ENCODE data around the gene SCAP. TPM values are rescaled to one million over a fixed set of nuclear protein-coding genes. Genes with fewer than 3 reads are reported as not detected.

SCAP gene
- total RNA-seq, 2 experiments from 2014 or later: 45.1 to 52.2 TPM

DNA sequence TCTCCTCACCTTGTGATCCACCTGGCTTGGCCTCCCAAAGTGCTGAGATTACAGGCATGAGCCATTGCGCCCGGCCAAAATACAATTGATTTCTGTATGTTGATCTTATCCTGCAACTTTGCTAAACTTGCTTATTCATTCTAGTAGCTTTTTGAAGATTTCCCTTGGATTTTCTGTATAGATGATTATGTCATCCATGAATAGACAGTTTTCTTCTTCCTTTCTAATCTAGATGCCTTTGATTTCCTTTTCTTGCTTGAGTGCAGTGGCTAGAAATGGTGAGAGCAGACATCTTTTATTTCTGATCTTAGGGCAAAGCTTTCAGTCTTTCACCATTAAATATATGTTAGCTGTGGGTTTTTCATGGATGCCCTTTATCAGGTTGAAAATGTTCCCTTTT is 42.2 kb upstream of the SCAP start:
- H3K4me1 Mint-ChIP-seq (ENCODE audit: low read depth): peaks cover 9% of the 10 kb centered on the region
- H3K4me3 Mint-ChIP-seq: no peak overlapping the region
- ATAC-seq (no peak), DNase-seq (no peak)
- TF ChIP-seq, protein P1, sequence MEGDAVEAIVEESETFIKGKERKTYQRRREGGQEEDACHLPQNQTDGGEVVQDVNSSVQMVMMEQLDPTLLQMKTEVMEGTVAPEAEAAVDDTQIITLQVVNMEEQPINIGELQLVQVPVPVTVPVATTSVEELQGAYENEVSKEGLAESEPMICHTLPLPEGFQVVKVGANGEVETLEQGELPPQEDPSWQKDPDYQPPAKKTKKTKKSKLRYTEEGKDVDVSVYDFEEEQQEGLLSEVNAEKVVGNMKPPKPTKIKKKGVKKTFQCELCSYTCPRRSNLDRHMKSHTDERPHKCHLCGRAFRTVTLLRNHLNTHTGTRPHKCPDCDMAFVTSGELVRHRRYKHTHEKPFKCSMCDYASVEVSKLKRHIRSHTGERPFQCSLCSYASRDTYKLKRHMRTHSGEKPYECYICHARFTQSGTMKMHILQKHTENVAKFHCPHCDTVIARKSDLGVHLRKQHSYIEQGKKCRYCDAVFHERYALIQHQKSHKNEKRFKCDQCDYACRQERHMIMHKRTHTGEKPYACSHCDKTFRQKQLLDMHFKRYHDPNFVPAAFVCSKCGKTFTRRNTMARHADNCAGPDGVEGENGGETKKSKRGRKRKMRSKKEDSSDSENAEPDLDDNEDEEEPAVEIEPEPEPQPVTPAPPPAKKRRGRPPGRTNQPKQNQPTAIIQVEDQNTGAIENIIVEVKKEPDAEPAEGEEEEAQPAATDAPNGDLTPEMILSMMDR (IDR thresholded peaks at IDR 0.05): no peak
- H3K36me3 Mint-ChIP-seq (ENCODE audit: low read depth): no peaks in the 10 kb centered on the region
- ChIA-PET CTCF (no interaction called here), POLR2A (no interaction called here)
- intact Hi-C loops (cut with micrococcal nuclease): no loop called here
- no peak overlapping the region for H3K27ac Mint-ChIP-seq
- H3K27me3 Mint-ChIP-seq: no peaks in the 10 kb centered on the region
- H3K9me3 Mint-ChIP-seq: no peaks in the 10 kb centered on the region

DNA sequence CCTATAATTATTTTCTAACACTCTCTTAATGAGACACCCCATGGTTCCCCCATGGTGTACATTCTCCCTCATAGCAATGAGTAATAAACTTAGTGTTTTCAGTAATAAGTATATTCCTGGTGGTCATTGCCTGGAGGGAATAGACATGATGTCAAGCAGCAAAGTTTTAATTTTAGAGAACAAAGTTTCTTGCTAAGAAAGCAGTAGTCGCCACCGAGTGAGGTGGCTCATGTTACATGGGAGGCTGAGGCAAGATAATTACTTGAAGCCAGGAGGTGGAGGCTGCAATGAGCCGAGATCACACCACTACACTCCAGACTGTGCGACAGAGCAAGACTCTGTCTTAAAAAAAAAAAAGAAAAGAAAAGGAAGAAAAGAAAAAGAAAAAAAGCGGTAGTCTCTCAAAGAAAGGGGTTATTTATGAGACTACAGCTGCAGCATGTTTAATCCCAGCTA is 40.2 kb upstream of the SCAP start:
- CTCF ChIA-PET: interaction anchor here (1.0 kb wide), 1 partner anchor 18 kb away, joined by 3 read pairs; no protein-coding TSS in a partner anchor
- intact Hi-C loops (cut with micrococcal nuclease): no loop called here
- DNase-seq: no peak

DNA sequence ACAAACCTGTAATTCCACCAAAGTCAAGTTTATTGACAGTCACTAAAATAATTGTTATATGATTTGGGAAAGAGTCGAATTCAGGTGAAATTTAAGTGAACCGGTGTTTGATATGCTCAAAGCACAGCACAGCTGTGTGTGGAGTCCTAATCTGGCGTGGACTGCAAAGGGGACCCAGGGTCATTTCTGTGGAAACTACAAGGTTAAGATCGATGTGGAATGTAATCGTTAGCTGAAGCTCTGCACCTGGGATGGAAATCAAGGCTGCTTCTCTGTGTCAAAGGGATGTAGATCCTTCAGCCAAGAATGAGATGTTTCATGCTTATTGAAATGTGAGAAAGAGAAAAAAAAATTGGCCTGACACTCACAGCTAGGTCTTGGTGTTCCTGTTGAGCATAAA is 39.4 kb upstream of the SCAP start:
- TF ChIP-seq, protein P1 (IDR thresholded peaks at IDR 0.05): no peak
- peak overlapping the region; percentile 64 for H3K4me3 Mint-ChIP-seq
- ChIA-PET POLR2A (no interaction called here), CTCF (interaction anchor here (1.0 to 1.3 kb wide), 3 partner anchors 19 to 94 kb away, joined by 3 to 4 read pairs (median 3); no protein-coding TSS in a partner anchor)
- no peaks in the 10 kb centered on the region for H3K9me3 Mint-ChIP-seq
- peaks cover 14% of the 10 kb centered on the region for H3K4me1 Mint-ChIP-seq (ENCODE audit: low read depth)
- ATAC-seq (no peak), DNase-seq (no peak)
- peaks cover 17% of the 10 kb centered on the region for H3K36me3 Mint-ChIP-seq (ENCODE audit: low read depth)
- H3K27ac Mint-ChIP-seq: peak overlapping the region; percentile 81
- intact Hi-C loops (cut with micrococcal nuclease): no loop called here
- no peaks in the 10 kb centered on the region for H3K27me3 Mint-ChIP-seq

More for the DNA sequence above, 40.2 kb upstream of the SCAP start:
- H3K27ac Mint-ChIP-seq: no peak overlapping the region
- H3K4me3 Mint-ChIP-seq: no peak overlapping the region
- TF ChIP-seq, protein P1 (IDR thresholded peaks at IDR 0.05): no peak
- ATAC-seq: no peak
- H3K4me1 Mint-ChIP-seq (ENCODE audit: low read depth): peaks cover 14% of the 10 kb centered on the region
- POLR2A ChIA-PET: no interaction called here
- peaks cover 13% of the 10 kb centered on the region for H3K36me3 Mint-ChIP-seq (ENCODE audit: low read depth)
- H3K27me3 Mint-ChIP-seq: no peaks in the 10 kb centered on the region
- no peaks in the 10 kb centered on the region for H3K9me3 Mint-ChIP-seq

DNA sequence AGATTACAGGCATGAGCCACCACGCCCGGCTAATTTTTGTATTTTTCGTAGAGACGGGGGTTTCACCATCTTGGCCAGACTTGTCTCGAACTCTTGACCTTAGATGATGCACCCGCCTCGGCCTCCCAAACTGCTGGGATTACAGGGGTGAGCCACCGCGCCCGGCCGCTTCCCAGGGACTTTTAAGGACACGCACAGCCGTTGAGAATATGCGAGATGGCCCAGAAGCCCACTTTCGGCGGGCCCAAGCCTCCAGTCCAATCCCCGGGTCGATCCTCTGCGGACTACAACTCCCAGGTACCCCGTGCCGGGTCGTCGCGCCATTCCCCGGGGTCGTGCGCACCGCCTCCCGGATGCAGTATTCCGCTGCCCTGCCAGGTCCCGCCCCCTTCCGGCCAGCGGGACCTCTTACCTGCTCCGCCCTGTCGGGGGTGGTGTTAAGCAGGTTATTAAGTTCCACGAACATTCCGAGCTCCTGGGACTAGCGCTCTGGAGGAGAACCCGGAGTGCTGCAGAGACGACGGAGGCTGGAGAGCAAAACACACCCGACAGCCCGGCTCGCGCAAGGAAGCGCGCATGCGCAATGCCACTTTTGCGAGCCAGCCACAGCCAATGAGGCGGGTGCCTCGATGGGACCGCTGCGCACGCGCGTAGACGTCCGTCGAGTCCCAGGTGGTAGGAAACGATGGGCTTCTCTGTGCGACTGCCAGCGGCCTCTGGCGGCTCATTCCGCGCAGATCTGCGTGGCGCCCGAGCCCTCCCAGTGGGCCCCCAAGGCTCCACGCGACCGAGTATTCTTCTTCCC is 37.6 kb upstream of the SCAP start, which contains the start of gene ELP6:
Gene ELP6, minus strand, starts transcription at position 588 of the 805 bp plus-strand sequence. Its CDS starts 122 bp downstream, at position 466.
- ATAC-seq (peak; percentile 95), DNase-seq (peak; percentile 98)
- CTCF ChIA-PET: interaction anchor here (1.0 to 1.8 kb wide), 4 partner anchors 9 to 311 kb away, joined by 3 to 6 read pairs (median 3); no protein-coding TSS in a partner anchor
- TF ChIP-seq, protein P1 (IDR thresholded peaks at IDR 0.05): peak; percentile 53
- Mint-ChIP-seq H3K27ac (peak within 1 kb of the TSS; percentile 99), H3K4me3 (peak within 1 kb of the TSS; percentile 96), H3K36me3 (ENCODE audit: low read depth) (peaks cover 23% of the 10 kb centered on the region), H3K9me3 (no peaks in the 10 kb centered on the region), H3K4me1 (ENCODE audit: low read depth) (peaks cover 14% of the 10 kb centered on the region), H3K27me3 (no peaks in the 10 kb centered on the region)
- intact Hi-C loops (cut with micrococcal nuclease): loop anchor here (5.0 kb wide), 1 partner anchor 91 kb away; no protein-coding TSS in a partner anchor
- POLR2A ChIA-PET: interaction anchor here (0.6 to 1.4 kb wide), 10 partner anchors 9 to 873 kb away, joined by 3 to 4 read pairs (median 3); partner anchors contain the start of gene SCAP

Data from activated CD8-positive, alpha-beta T cell treated with anti-CD3 and anti-CD28 coated beads for 36 hours (primary cell).